ENCODE results near the gene SPHK1.

The SPHK1 gene

DNA sequence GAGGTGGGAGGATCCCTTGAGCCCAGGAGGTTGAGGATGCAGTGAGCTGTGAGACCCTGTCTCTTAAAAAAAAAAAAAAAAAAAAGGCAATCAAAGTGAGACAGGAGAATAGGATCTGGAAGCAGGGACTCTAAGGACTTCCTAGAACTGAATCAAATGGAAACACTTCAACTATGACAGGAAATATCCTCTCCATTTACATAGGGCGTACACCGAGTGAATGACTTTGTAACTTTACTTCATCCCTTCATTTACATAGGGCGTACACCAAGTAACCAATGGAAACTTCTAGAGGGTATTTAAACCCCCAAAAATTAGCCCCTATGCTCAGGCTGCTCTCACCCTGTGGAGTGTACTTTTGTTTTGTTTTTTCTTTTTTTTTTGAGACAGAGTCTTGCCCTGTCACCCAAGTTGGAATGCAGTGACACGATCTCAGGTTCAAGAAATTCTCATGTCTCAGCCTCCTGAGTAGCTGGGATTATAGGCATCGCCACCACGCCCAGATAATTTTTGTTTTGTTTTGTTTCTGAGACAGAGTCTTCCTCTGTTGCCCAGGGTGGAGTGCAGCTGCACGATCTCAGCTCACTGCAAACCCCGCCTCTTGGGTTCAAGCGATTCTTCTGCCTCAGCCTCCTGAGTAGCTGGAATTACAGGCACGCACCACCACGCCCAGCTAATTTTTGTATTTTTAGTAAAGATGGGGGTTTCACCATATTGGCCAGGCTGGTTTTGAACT, 21.1 kb upstream of the SPHK1 start:
- CTCF ChIA-PET = interaction anchor here (1.5 to 3.9 kb wide), 3 partner anchors 12 to 35 kb away, joined by 4 to 16 read pairs (median 5); no protein-coding TSS in a partner anchor
- POLR2A ChIA-PET = interaction anchor here (6.1 kb wide), 1 partner anchor 10 kb away, joined by 44 read pairs; the partner anchor contains the start of gene PRPSAP1
- TF ChIP-seq TARDBP (IDR thresholded peaks at IDR 0.05) (no peak), ZNF384 (IDR thresholded peaks at IDR 0.05) (0 out of 2 replicates have a peak, but pooled peaks have one; percentile 29), HDGF (IDR thresholded peaks at IDR 0.05; ENCODE audit: borderline replicate concordance) (no peak)
- no peak for DNase-seq (ENCODE audit: extremely low spot score)

DNA sequence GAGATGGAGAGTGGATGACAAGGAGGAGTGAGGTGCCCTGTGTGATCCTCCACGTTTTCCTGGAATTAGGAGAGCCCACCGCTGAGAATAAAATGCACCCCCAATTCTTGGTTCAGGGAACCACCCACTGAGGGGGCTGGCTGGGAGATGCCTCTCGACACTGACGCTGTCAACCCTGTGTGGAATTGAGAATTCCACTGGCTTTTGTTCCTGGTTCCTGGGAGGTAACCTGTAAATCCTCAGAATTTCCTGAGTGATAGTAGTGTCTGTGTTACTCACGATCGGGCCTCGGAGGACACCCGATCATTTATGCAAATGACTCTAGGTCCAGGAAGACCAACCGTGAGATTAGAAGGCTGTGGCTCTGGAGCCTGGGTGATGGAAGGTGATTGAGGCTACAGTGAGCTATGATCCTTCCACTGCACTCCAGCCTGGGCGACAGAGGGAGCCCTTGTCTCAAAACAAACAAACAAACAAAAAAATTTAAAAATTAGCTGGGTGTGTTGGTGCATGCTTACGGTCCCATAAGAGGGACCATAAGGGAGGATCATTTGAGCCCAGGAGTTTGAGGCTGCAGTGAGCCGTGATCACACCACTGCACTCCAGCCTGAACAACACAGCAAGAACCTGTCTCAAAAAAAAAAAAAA, 19.0 kb upstream of the SPHK1 start:
- POLR2A ChIA-PET = interaction anchor here (1.6 to 6.1 kb wide), 2 partner anchors 10 to 12 kb away, joined by 4 to 44 read pairs; partner anchors contain the start of gene PRPSAP1
- CTCF ChIA-PET = interaction anchor here (0.5 to 3.9 kb wide), 12 partner anchors 11 to 1215 kb away, joined by 3 to 16 read pairs (median 3); partner anchors contain the start of gene PRPSAP1
- peak; percentile 72; the same call in 1 of the 2 replicates for TF ChIP-seq ZNF384 (IDR thresholded peaks at IDR 0.05)
- TF ChIP-seq, protein P1, sequence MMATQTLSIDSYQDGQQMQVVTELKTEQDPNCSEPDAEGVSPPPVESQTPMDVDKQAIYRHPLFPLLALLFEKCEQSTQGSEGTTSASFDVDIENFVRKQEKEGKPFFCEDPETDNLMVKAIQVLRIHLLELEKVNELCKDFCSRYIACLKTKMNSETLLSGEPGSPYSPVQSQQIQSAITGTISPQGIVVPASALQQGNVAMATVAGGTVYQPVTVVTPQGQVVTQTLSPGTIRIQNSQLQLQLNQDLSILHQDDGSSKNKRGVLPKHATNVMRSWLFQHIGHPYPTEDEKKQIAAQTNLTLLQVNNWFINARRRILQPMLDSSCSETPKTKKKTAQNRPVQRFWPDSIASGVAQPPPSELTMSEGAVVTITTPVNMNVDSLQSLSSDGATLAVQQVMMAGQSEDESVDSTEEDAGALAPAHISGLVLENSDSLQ (IDR thresholded peaks at IDR 0.05) = no peak
- no peak for TF ChIP-seq BHLHE40 (IDR thresholded peaks at IDR 0.05; ENCODE audit: borderline replicate concordance)
- no peak for TF ChIP-seq SP1 (IDR thresholded peaks at IDR 0.05)
- TF ChIP-seq FOXM1 (IDR thresholded peaks at IDR 0.05; ENCODE audit: borderline replicate concordance) = no peak
- DNase-seq (ENCODE audit: extremely low spot score) = no peak

DNA sequence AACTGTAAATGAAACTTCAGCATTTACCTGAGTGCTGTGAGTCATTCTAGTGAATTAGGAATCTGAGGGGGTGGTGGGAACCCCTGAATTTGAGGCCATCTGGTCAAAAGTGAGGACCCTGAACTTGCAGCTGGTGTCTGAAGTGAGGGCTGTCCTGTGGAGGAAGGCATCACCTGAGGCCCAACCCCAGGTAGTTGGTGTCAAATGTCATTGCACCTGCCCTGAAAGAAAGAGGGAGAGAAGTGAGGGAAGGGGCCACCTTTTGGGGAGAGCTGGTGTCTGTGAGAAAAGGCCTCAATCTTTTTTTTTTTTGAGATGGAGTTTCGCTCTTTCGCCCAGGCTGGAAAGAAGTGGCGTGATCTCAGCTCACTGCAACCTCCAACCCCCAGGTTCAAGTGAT, 18.2 kb upstream of the SPHK1 start:
- ChIA-PET CTCF (interaction anchor here (1.1 to 3.9 kb wide), 6 partner anchors 10 to 65 kb away, joined by 3 to 16 read pairs (median 3); no protein-coding TSS in a partner anchor), POLR2A (interaction anchor here (1.6 to 6.1 kb wide), 2 partner anchors 11 to 13 kb away, joined by 4 to 44 read pairs; partner anchors contain the start of gene PRPSAP1)
- TF ChIP-seq ZNF384 (IDR thresholded peaks at IDR 0.05) (no peak), L3MBTL2 (conservative IDR thresholded peaks at IDR 0.05) (no peak), BHLHE40 (IDR thresholded peaks at IDR 0.05; ENCODE audit: borderline replicate concordance) (no peak), FOXK2 (IDR thresholded peaks at IDR 0.05) (no peak), ARNT (IDR thresholded peaks at IDR 0.05) (no peak), TARDBP (IDR thresholded peaks at IDR 0.05) (no peak), SUZ12 (IDR thresholded peaks at IDR 0.05) (no peak), SP1 (IDR thresholded peaks at IDR 0.05) (no peak), ELF4 (IDR thresholded peaks at IDR 0.05) (no peak), LEF1 (IDR thresholded peaks at IDR 0.05; ENCODE audit: borderline replicate concordance) (no peak), NFRKB (IDR thresholded peaks at IDR 0.05) (no peak), HDGF (IDR thresholded peaks at IDR 0.05; ENCODE audit: borderline replicate concordance) (no peak), CTBP1 (IDR thresholded peaks at IDR 0.05; ENCODE audit: borderline replicate concordance) (no peak), FOXA1 (IDR thresholded peaks at IDR 0.05) (no peak), FOXM1 (IDR thresholded peaks at IDR 0.05; ENCODE audit: borderline replicate concordance) (no peak)
- TF ChIP-seq, protein P1 (IDR thresholded peaks at IDR 0.05) = no peak
- no peak for DNase-seq (ENCODE audit: extremely low spot score)

DNA sequence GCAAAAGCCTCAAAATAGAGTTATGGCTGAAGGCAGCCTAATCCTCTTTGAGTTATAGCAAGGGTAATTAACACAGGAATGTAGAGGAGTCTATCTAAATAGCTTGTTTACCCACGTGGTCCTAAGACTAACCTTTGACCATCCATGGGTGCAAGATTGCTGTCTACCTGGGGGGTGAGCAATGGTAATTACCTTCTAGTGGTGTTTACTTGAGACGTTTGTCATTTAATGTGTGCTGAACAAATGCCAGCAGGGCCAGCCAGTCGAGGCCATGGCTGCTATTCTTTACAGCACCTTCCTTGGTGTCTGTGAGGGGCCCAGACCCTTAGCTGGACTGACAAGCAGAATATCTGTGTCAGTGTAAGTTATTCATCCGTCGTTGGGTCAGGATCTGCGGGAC, 16.8 kb upstream of the SPHK1 start:
- TF ChIP-seq BHLHE40 (IDR thresholded peaks at IDR 0.05; ENCODE audit: borderline replicate concordance) = no peak
- 0 out of 2 replicates have a peak, but pooled peaks have one; percentile 25 for TF ChIP-seq L3MBTL2 (conservative IDR thresholded peaks at IDR 0.05)
- no peak for TF ChIP-seq LEF1 (IDR thresholded peaks at IDR 0.05; ENCODE audit: borderline replicate concordance)
- TF ChIP-seq NFRKB (IDR thresholded peaks at IDR 0.05) = no peak
- TF ChIP-seq, protein P1 (IDR thresholded peaks at IDR 0.05) = peak; percentile 49; the same call in 1 of the 2 replicates
- no peak for TF ChIP-seq FOXA1 (IDR thresholded peaks at IDR 0.05)
- CTCF ChIA-PET = no interaction called here
- DNase-seq (ENCODE audit: extremely low spot score) = peak; percentile 6
- POLR2A ChIA-PET = interaction anchor here (0.8 kb wide), 1 partner anchor 14 kb away, joined by 3 read pairs; the partner anchor contains the start of gene PRPSAP1

DNA sequence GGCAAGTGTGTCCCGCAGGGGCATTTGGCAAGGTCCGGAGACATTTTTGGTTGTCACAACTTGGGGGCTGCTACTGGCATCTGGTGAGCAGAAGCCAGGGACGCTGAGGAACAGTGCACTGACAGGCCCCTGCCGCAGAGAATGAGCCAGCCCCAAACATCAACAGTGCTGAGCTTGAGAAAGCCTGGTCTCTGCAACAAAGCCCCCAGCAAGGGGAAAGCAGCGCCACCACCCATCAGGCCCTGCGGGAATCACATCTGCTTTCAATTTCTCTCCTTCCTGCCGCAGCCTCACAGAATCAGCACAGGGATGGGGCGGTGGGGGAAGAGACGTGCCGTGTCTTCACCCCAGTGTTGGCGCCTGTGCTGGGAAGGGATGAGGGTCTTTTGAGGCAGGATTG, 15.9 kb upstream of the SPHK1 start:
- TF ChIP-seq FOXM1 (IDR thresholded peaks at IDR 0.05; ENCODE audit: borderline replicate concordance) (no peak), FOXK2 (IDR thresholded peaks at IDR 0.05) (no peak), HDGF (IDR thresholded peaks at IDR 0.05; ENCODE audit: borderline replicate concordance) (no peak), SP1 (IDR thresholded peaks at IDR 0.05) (no peak), ARNT (IDR thresholded peaks at IDR 0.05) (no peak), CTBP1 (IDR thresholded peaks at IDR 0.05; ENCODE audit: borderline replicate concordance) (no peak), SUZ12 (IDR thresholded peaks at IDR 0.05) (no peak), BHLHE40 (IDR thresholded peaks at IDR 0.05; ENCODE audit: borderline replicate concordance) (no peak), FOXA1 (IDR thresholded peaks at IDR 0.05) (no peak), ZNF384 (IDR thresholded peaks at IDR 0.05) (no peak), LEF1 (IDR thresholded peaks at IDR 0.05; ENCODE audit: borderline replicate concordance) (no peak), TARDBP (IDR thresholded peaks at IDR 0.05) (no peak), NFRKB (IDR thresholded peaks at IDR 0.05) (no peak), L3MBTL2 (conservative IDR thresholded peaks at IDR 0.05) (no peak), ELF4 (IDR thresholded peaks at IDR 0.05) (no peak)
- TF ChIP-seq, protein P1 (IDR thresholded peaks at IDR 0.05) = no peak
- POLR2A ChIA-PET = interaction anchor here (1.4 kb wide), 1 partner anchor 15 kb away, joined by 5 read pairs; the partner anchor contains the start of gene PRPSAP1
- peak; percentile 6 for DNase-seq (ENCODE audit: extremely low spot score)
- CTCF ChIA-PET = no interaction called here
